HG03280 (cell line): ENCODE data around the gene DDOST.

Experiments
- ATAC-seq: cut with Tn5 transposase; IDR thresholded peaks from one replicate; pipeline ENCODE4 v1.9.1; 2021; ENCODE audit warnings: mild to moderate bottlenecking, moderate library complexity; ENCODE audit not compliant: unreplicated experiment

DDOST gene

DNA sequence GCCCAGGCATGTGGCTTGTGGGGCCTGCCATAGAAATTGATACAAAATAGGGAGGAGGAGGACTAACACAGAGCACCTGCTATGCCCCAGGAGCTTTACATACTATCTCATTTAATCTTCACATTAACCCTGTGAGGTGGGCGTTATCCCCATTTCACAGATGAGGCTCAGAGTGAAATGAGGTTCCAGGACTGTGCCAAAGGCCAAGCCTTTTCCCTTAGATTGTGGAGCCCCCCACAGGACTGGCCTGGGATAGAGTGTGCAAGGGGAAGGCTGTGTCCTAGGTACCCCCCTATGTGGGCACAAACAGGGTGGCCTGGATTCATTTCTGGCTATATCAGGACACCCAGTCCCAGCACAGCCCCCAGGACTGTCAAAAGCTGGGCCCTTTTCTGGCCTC is 2.2 kb upstream of the DDOST start:
- no peak for ATAC-seq

DNA sequence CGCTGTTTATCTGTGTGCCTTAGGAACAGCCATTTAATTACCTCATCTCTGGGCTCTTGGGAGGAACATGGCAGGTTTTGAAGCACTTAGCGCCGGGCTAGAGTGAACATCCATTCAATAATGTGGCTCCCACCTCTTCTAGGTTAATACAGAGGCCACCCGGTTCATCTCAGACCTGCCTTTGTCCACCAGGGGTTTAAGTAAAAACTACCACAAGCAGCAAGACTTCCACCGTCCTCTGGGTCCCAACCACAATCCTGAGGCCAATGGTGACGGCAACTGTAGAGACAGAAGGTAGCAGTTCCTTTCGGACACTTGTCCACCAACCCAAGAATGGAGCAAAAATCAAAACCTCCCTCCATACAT is 924 bp upstream of the DDOST start:
- ATAC-seq, result no peak

DNA sequence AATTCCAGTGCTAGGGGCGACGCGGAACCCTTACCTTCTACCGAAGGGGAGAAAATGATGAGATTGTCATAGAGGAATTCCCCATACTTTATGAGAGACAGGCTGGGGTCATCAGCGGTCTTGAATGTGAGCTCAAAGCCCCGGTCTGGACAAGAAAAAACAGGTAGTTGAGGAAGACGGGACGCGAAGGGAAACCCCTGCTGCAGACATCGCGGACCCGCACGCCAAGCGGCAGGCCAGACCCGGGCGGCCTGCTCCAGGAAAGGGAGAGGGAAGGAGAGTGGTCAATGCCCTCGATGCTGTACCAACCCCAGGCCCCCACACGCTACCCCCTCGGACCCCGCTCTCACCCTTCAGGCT is 342 bp downstream of the DDOST start:
- peak; percentile 5 for ATAC-seq

DNA sequence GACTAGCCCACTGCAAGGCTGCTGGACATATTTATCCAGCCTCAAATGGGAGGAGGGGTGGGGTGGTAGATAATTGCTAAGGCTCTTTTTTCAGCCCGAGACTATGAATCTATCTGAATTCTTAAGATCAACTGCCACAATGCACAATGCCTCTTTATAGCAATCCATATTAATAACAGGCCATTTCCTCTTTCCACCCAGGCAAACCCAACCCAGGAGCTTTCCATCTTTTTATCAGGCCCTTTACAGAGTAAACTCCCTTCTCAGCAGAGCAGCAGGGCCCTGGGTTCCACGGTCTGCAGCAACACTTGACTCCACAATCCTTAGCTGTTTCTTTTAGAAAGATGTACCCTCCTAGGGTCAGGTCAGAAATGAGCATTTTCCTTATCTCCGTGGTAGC is 806 bp downstream of the DDOST start:
- no peak for ATAC-seq

DNA sequence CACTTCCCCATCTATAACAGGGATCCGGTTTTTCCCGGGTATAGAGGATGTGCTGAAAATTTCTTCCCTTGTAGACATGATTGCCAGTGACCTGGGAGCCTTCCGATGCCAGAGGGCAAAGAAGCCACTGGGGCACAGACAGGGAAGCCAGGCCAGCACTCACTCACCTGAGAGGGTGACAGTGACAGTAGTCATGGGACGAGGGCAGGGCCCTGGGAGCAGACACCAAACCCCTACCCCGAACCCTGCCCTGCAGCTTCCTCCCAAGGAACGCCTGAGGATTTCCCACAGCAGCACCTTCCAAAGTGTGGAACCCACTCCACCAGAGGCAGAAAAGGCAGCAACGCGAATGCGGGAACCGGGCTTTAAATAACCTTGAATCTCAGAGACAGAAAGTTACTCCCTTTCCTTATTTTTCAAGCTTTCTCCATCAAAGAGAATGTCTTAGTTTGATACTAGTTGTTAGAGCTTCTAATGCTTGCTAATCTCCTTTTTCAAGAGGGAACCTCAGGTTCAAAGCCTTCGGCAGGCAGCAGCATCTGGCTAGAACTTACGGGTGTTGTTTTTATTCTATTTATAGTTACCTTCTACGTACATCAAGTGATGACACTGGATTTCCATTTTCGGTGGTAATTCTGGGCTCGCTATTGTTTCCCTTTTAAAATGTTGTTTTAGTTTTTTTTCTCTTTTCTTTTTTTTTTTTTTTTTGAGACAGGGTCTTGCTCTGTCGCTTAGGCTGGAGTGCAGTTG is 2.8 kb downstream of the DDOST start:
- ATAC-seq, result no peak

DNA sequence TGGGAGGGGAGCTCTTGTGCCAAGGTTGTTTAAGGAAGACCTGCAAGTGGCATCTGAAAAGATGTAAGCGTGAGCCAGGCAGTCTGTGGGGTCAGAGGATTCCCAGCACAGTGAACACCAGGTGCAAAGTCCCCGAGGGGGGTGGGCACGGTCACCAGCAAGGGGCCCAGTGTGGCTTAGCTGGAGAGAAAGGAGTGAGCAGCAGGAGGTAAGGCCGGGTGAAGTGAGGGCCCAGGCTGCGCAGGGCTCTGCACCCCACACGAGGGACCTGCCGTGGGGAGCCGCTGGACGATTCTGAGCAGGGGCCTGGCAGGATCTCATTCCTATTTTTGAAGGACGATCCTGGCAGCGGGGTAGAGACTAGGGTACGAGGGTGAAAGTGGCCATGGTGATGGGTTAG is 4.1 kb downstream of the DDOST start:
- ATAC-seq, result no peak

DNA sequence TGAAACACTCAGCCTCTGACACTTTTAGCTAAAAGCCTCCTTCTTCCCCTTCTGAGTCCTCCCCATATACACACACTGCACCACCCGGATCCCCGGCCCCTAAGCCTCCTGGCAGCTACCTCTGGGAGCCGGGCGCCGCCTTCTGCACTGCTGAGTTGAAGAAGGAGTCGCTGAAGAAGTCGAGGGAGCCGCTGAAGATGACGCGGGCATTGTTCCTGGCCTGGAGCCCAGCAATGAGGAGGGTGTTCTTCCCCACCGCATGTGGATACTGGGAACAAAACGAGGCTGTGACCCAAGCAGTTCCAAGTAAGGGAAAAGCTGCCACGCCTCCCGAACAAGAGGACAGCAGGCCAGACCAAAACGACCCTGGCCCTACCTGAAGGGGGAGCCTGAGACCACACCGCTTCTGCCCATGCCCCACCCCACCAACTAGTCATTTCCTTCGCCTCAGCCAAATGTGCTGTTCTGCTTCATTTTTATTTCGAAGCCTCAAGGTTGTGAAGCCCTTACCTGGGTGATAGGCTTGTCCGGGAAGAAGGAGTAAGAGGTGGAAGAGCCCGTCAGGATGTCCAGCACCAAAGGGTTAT is 7.0 kb downstream of the DDOST start:
- no peak for ATAC-seq

DNA sequence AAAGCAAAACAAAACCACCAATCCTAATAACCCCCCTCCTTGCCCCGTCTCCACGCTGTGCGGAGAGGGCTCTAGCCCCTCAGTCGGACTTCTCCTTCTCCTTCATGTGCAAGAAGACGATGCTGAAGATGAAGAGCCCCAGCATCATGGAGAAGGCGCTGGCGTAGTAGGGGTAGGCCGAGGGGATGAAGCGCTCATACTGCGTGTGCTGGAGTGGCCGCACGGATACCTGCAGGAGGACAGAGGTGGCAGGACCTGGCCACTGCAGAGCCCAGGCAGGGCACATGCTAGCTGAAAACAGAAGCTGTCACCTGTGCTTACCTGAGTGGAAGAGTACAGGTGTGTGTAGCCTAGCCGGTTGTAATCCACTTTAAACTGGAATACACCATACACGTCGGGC is 8.9 kb downstream of the DDOST start:
- ATAC-seq, result no peak

DNA sequence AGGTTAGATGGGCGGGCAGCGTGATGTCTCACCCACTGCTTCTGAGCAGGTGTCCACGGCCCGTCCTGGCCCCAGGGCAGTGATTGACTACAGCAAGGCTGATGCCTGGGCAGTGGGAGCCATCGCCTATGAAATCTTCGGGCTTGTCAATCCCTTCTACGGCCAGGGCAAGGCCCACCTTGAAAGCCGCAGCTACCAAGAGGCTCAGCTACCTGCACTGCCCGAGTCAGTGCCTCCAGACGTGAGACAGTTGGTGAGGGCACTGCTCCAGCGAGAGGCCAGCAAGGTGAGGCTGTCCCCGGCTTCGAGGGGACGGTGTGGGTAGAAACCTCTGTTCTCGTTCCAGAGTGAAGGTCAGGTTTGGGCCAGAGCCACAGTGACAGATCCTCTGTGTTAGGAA is 12.2 kb downstream of the DDOST start:
- ATAC-seq, result no peak

DNA sequence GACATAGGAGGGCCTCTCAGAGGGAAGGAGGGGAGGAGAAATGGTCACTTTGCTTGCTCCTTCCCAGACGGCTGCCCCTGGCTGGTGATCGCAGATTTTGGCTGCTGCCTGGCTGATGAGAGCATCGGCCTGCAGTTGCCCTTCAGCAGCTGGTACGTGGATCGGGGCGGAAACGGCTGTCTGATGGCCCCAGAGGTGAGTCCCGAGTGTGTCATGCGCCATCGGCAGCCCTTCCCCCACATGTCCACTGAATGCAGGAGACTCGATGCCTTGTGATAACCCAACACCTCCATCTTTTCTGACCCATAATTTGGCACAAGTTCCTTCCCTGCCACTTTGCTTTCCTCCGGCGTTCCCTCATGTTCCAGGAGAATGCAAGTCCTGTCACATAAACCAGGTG is 12.7 kb downstream of the DDOST start:
- ATAC-seq, result no peak

DNA sequence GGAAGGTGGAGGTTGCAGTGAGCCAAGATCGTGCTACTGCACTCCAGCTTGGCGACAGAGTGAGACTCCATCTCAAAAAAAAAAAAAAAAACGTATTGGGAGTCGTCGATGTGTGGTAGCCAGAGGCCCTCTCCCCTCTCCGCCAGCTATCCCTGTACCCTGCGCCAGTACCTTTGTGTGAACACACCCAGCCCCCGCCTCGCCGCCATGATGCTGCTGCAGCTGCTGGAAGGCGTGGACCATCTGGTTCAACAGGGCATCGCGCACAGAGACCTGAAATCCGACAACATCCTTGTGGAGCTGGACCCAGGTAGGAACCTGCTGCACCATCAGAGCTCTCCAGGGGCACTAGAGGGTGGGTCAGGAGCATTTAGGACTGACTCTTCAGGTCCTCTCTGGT is 15.8 kb downstream of the DDOST start:
- ATAC-seq, result no peak

DNA sequence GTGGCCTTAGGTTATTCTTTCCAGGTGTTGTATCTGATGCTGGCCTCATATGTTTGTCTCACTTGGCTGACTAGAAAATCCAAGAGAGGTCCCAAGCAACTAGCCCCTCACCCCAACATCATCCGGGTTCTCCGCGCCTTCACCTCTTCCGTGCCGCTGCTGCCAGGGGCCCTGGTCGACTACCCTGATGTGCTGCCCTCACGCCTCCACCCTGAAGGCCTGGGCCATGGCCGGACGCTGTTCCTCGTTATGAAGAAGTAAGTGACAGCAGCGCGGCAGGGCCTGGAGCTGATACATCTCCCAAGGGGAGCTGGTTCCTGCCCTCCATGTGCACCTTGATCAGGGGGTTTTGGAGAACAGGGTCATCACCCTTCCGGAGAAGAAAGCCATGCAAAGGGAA is 16.8 kb downstream of the DDOST start:
- no peak for ATAC-seq

DNA sequence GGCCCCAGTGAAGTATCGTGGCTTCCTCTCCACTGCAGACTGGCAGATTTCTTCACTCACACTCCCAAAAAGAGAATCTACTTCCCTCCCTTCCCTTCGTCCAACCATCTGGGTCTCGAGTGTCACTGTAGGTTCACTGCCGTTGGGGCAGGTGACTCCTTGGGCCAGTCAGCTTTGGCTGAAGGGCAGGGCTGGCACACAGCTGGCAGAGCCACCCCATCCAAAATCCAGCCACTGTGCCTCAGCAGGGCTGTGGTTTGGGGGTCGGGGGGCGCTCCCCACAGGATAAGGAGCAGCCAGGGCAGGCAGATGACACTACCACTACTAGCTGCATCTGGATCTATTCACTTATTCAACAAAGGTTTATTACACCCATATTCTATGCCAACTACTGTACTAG is 18.1 kb downstream of the DDOST start:
- no peak for ATAC-seq

DNA sequence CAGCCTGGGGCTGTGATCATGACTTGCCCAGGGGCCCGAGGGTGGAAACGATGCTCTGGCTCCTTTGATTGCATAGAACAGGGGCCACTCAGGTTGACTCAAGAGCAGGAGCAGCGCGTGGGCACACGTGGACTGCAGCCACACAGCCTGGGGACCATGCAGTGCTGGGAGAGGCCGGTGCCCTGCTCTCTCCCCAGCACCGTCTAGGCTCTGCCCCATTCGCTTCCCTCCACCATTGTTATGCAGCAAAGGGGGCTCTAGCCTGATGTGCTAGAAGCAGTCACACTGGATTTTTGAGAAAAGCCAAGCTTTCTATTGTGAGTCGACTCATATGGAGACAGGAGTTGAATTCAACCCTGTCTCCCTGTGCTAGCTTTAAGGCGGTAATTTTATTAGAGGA is 19.2 kb downstream of the DDOST start:
- ATAC-seq, result no peak

DNA sequence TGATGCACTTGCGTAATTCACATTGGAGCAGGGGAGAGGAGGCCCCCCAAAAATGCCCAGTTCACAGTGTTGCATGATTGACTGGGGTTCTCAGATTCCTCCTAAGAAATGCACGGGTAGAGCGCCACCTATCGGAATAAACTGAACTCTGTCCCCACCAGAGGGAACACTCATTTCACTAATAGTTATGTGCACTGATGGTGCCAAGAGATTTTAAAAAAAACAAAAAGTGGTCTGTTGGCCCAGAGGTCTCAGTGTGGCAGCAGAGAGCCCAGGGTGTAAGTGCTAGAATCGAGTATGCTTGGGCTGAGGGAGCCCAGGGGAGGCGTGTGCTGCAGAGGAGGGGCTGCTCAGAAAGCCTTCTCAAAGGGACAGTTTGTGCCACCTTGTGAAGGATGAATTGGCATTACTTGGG is 21.0 kb downstream of the DDOST start:
- no peak for ATAC-seq

DNA sequence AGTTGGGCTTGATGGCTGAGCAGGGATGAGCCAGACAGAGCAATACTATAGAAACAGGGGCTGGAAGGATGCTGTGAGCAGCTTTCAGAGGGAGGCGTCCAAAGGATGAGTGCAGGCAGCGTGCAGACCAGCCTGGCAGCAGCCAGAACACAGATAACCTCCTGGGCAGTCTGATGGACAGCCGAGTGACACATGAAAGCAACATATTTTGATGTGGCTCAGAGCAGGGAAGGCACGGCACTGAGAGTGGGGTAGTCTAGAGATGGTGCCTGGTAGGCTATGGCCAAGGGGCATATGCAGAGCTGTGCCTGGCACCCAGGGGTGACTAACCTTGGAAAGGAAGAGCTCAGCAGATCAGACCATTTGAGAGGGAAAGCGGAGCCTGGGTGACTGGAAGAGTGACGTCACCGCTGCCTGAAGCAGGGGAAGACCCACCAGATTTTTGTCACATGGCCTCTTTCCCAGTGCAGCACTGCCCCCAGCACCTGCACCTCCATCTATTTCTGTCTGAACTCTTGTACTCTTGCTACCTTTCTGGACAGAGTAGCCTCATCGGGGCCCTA is 24.3 kb downstream of the DDOST start:
- ATAC-seq, result no peak

DNA sequence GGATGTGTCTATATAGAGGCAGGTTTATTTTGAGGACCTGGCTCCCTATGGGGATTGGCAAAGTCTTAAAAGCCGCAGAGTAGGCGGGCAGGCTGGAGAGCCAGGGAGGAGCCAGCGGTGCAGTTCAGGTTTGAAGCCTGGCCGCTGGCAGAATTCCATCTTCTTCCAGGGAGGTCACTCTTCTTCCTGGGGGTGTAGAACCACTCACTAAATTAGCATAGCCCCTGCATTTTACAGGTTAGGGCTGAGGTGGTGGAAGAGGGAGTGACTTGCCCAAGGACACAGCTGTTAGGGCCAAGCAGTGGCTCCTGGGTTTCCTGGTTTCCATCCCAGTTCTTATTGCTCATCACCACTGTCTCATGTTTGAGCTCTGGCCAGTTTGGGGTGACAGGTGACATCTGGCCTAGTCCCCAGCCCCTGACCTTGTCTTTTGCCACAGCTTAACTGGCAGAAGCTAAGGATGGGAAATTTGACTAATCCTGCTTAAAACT is 26.5 kb downstream of the DDOST start:
- no peak for ATAC-seq

DNA sequence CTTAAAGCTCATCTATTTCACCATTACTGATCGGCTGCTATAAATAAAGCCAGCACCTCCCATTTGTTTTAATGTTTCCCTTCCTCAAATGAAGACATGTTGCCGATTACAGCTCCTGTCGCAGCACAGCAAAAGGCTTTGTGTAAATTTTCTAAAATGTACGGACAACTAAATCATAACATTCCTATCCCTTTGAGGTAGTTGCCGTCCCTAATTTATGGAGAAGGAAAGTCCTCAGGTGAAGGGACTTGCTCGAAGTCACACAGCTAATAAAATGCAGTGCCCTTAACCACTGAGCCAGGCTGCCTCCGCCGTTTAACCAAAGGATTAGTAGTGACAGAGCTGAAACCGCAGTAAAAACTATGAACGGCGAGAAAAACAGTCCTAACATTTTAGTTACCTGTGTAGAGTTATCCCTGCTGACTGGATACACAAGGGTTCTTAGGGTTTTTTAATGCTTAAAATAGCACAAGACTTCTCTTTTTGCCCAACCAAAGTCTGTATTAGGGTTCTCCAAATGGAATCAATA is 27.0 kb downstream of the DDOST start:
- no peak for ATAC-seq

DNA sequence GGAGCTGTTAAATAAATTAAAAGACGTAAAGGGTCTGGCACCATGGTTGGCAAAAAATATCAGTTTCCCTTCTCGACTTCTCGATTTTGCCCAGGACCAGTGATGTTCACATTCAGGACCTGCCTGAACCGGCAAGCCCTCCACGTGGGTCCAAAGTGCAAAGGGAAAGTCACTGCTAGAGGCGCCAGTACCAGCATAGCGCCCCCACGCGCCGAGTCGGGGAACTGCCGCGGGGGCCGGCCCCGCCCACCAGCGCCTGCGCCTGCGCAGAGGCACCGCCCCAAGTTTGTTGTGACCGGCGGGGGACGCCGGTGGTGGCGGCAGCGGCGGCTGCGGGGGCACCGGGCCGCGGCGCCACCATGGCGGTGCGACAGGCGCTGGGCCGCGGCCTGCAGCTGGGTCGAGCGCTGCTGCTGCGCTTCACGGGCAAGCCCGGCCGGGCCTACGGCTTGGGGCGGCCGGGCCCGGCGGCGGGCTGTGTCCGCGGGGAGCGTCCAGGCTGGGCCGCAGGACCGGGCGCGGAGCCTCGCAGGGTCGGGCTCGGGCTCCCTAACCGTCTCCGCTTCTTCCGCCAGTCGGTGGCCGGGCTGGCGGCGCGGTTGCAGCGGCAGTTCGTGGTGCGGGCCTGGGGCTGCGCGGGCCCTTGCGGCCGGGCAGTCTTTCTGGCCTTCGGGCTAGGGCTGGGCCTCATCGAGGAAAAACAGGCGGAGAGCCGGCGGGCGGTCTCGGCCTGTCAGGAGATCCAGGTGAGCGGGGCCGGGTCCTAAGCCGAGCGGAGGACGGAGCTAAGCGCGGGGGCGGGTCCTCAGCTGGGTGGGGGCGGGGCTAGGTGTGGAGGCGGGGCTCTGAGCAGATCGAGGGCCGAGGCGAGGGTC is 27.7 kb downstream of the DDOST start, which contains the start of gene PINK1:
PINK1 (plus strand) TSS at position 269 of the 875 bp plus-strand sequence; CDS start at position 360, 91 bp downstream.
- peak; percentile 61 for ATAC-seq

DNA sequence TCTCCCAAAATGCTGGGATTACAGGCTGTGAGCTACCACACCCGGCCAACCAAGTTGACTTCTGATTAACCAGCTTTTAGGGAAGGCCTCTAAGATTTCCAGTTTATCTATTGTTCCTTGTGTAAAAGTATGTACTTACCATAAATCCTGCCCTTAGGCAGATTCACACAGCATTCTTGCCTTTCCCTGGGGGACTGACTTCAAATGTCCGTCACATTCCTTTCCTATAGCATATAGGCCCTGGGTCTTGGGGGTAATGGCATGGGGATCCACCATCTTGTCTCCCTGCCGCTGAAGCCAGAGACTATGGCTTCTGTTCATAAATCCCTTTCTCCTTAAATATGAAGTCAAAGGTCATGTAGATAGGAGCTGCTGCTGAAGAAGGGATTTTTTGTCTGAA is 28.8 kb downstream of the DDOST start:
- no peak for ATAC-seq

DNA sequence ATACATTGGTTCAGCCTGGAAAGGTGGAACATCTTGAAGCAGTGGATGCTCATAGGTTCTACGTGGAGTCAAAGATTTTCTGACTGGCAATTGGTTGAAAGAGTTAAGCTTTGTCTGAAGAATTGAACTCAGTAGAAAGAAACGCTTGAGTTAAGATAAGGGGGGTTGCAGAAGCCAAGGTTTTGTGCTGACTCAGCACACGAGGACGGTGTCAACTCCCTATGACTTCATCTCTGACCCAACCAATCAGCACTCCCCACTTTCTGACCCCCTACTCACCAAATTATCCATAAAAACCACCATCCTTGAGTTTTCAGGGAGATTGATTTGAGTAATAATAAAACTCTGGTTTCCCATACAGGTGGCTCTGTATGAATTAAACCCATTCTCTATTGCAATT is 30.4 kb downstream of the DDOST start:
- ATAC-seq, result no peak
